GM23338 (cell line): ENCODE data around the gene SMIM43. TPM values are rescaled to one million over a fixed set of nuclear protein-coding genes. Genes with fewer than 3 reads are reported as not detected.

Experiments used
- ATAC-seq: fragments of 200-7000 bp; cut with Tn5 transposase; 3 replicates; pipeline ENCODE4 v1.9.1; 2020
- DNase-seq: peaks from one replicate; pipeline ENCODE4 v3.0.0-alpha.2; 2015; ENCODE audit warnings: low spot score
- H2AFZ ChIP-seq: fragments of 200-600 bp; sonication (generic); 2 replicates; pipeline ENCODE4 v1.8.0; 2016; ENCODE audit warnings: antibody characterized with exemption, mild to moderate bottlenecking, moderate library complexity
- H3F3A ChIP-seq: fragments of 200-600 bp; sonication (generic); replicated peaks from 2 replicates; pipeline ENCODE4 v1.8.0; 2017; ENCODE audit warnings: antibody characterized with exemption, mixed run types, low read depth
- H3K27ac ChIP-seq: fragments of 200-600 bp; sonication (generic); 2 replicates; pipeline ENCODE4 v1.6.1; 2016; ENCODE audit warnings: low read depth
- H3K27me3 ChIP-seq: fragments of 200-600 bp; sonication (generic); 2 replicates; pipeline ENCODE4 v1.8.0; 2016; ENCODE audit warnings: mild to moderate bottlenecking, mixed run types, moderate library complexity; ENCODE audit not compliant: insufficient read depth
- H3K36me3 ChIP-seq: fragments of 200-600 bp; sonication (generic); 2 replicates; pipeline ENCODE4 v1.8.0; 2016; ENCODE audit warnings: mild to moderate bottlenecking; ENCODE audit not compliant: insufficient read depth
- H3K4me1 ChIP-seq: fragments of 200-600 bp; sonication (generic); 2 replicates; pipeline ENCODE4 v1.8.0; 2016; ENCODE audit warnings: mild to moderate bottlenecking, moderate library complexity; ENCODE audit not compliant: insufficient read depth
- H3K4me2 ChIP-seq: fragments of 200-600 bp; sonication (generic); 2 replicates; pipeline ENCODE4 v1.7.1; 2017; ENCODE audit warnings: mixed run types
- H3K4me3 ChIP-seq: fragments of 200-600 bp; sonication (generic); 2 replicates; pipeline ENCODE4 v1.6.1; 2016; ENCODE audit warnings: mixed run types
- H3K79me2 ChIP-seq: fragments of 200-600 bp; sonication (generic); replicated peaks from 2 replicates; pipeline ENCODE4 v1.8.0; 2017; ENCODE audit warnings: mild to moderate bottlenecking; ENCODE audit not compliant: insufficient read depth
- H3K9me2 ChIP-seq: fragments of 200-600 bp; sonication (generic); 2 replicates; pipeline ENCODE4 v1.8.0; 2017; ENCODE audit not compliant: insufficient read depth
- H4K20me1 ChIP-seq: fragments of 200-600 bp; sonication (generic); replicated peaks from 2 replicates; pipeline ENCODE4 v1.8.0; 2017; ENCODE audit warnings: mild to moderate bottlenecking; ENCODE audit not compliant: insufficient read depth
- H3K27ac Mint-ChIP-seq: 2 replicates; pipeline ENCODE4 v1.8.0; 2020; ENCODE audit warnings: inconsistent platforms, mild to moderate bottlenecking, moderate library complexity, mixed read lengths
- H3K27me3 Mint-ChIP-seq: 3 replicates; pipeline ENCODE4 v1.8.0; 2022; ENCODE audit warnings: low read depth, mild to moderate bottlenecking, moderate library complexity, mixed read lengths, inconsistent platforms; ENCODE audit not compliant: insufficient read depth, poor library complexity
- H3K36me3 Mint-ChIP-seq: 3 replicates; pipeline ENCODE4 v1.8.0; 2021; ENCODE audit warnings: low read depth, mild to moderate bottlenecking, inconsistent platforms, moderate library complexity, mixed read lengths
- H3K4me1 Mint-ChIP-seq: 3 replicates; pipeline ENCODE4 v1.8.0; 2020; ENCODE audit warnings: mild to moderate bottlenecking, inconsistent platforms, mixed read lengths
- H3K4me3 Mint-ChIP-seq: 3 replicates; pipeline ENCODE4 v1.8.0; 2021; ENCODE audit warnings: moderate library complexity, mild to moderate bottlenecking, inconsistent platforms, mixed read lengths
- H3K9me3 Mint-ChIP-seq: 3 replicates; pipeline ENCODE4 v1.8.0; 2020; ENCODE audit warnings: moderate library complexity, mild to moderate bottlenecking, inconsistent platforms, mixed read lengths
- CREB1 ChIP-seq: fragments of 250-450 bp; sonication (Bioruptor Pico); IDR thresholded peaks from 2 replicates; pipeline ENCODE4 v1.5.0; 2020; ENCODE audit warnings: low read depth, mild to moderate bottlenecking, moderate library complexity
- EZH2 ChIP-seq: fragments of 200-600 bp; sonication (generic); IDR thresholded peaks from one replicate; pipeline ENCODE4 v1.8.0; 2017; ENCODE audit warnings: antibody characterized with exemption, mild to moderate bottlenecking, low read depth; ENCODE audit not compliant: unreplicated experiment
- JUNB ChIP-seq: IDR thresholded peaks from one replicate; pipeline ENCODE4 v1.6.1; 2016; ENCODE audit warnings: antibody characterized with exemption; ENCODE audit not compliant: unreplicated experiment
- NANOG ChIP-seq: IDR thresholded peaks from 2 replicates; pipeline ENCODE4 v1.6.1; 2016; ENCODE audit warnings: antibody characterized with exemption, borderline replicate concordance
- POLR2AphosphoS5 ChIP-seq: IDR thresholded peaks from 2 replicates; pipeline ENCODE4 v1.6.1; 2016; ENCODE audit warnings: antibody characterized with exemption, low read depth
- ZNF114 ChIP-seq: fragments of 250-450 bp; sonication (Bioruptor Pico); IDR thresholded peaks from 2 replicates; pipeline ENCODE4 v1.5.0; 2020; ENCODE audit warnings: mild to moderate bottlenecking, moderate library complexity
- ZNF331 ChIP-seq: fragments of 250-450 bp; sonication (Bioruptor Pico); IDR thresholded peaks from 2 replicates; pipeline ENCODE4 v1.5.0; 2020; ENCODE audit warnings: low read depth, mild to moderate bottlenecking, moderate library complexity
- long read RNA-seq: library from polyadenylated mRNA; unstranded; transcript quantifications from one replicate; pipeline ENCODE4 v2.0.0, GENCODE V29; 2020; ENCODE audit not compliant: unreplicated experiment
- polyA plus RNA-seq: library from polyadenylated mRNA; unstranded; fragments of >200 nt; fragmentation: Nextera tagmentation; extraction: Ambion mirVana; gene quantifications from 2 replicates; pipeline ENCODE4 v1.2.1, GENCODE V29; 2016
- total RNA-seq: library from RNA; depleted of rRNA; stranded (reverse); fragments of >200 nt; shearing (Covaris generic); gene quantifications from 2 replicates; pipeline ENCODE4 v1.2.3, GENCODE V29; 2014; rRNA removed
- TF ChIP-seq, protein P1 (sequence below): fragments of 250-450 bp; sonication (Bioruptor Pico); IDR thresholded peaks from 2 replicates; pipeline ENCODE4 v1.5.0; 2020; ENCODE audit warnings: mild to moderate bottlenecking, moderate library complexity
- TF ChIP-seq, protein P2 (sequence below): IDR thresholded peaks from 2 replicates; pipeline ENCODE4 v1.6.1; 2016; ENCODE audit warnings: antibody characterized with exemption
- TF ChIP-seq, protein P3 (sequence below), 2 experiments: fragments of 200-600 bp in 1 of 2; sonication (generic) in 1 of 2; conservative IDR thresholded peaks; 2 replicates each; pipeline versions ENCODE4 v1.5.1 to v1.6.1; 2016 to 2017; ENCODE audit warnings: antibody characterized with exemption in 2 of 2, low read depth in 2 of 2, mild to moderate bottlenecking in 2 of 2, moderate library complexity in 1 of 2

Gene SMIM43
- total RNA-seq (0.56 TPM in 1 of 2 replicates, not detected in the other), polyA plus RNA-seq (0.21 and 0.26 TPM in 2 replicates)
- long read RNA-seq: 0 reads

DNA sequence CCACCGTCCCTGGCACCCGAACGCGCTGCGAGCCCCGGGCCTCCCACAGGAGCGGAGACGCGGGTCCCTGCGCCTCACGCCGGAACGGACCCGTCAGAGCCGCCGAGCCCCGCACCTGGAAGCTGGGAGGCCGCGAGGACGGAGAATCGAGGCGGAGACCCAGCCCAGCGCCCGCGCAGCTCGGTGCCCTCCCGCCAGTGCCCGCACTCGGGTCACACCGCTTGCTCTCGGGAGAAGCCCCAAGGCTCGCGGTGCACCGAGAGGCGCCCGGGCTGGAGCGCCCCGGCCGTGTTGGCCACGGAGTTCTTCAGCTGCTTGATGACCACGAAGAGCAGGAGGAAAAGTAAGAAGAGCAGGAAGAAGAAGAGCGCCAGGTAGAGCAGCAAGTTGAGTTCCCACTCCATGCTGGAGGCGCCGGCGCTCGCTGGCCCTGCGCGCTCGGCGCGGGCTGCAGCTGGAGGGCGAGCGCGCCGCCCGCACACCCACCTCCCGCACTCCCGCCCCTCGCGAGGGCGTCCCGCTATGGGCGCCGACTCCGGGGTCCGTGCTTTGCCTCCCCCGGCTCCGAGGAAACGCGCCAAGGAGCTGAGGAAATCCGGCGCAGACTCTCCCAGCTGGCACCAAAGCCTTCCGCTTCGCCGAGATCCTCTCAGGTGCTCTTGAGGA is at the start of gene SMIM43:
Gene SMIM43, minus strand, starts transcription at position 463 of the 666 bp plus-strand sequence. Its CDS starts 59 bp downstream, at position 404.
- Mint-ChIP-seq H3K27ac (no peak within 1 kb of the TSS), H3K27me3 (peaks cover 50% of the 10 kb centered on the region), H3K9me3 (no peaks in the 10 kb centered on the region)

DNA sequence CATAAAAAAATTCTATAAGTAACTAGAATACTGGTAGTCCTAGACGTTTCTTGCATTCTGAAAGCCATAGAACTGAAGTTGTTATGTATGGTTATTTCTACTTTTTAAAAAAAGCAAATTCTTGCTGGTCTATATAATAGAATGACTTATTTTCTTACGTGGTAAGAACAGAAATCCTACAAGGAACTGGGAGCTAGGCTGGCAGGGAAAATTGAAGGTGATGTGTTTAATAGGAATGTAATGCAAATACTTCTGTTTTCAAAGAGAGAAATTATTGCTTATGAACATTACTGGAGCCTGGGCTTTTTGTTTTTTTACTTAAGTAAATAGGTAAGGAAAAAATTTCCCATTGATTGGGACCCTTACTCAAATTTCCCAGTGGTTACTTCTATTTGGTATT is 49.8 kb upstream of the SMIM43 start:
- no peak for ATAC-seq
- no peaks in the 10 kb centered on the region for H3K4me1 Mint-ChIP-seq
- peaks cover 5% of the 10 kb centered on the region; the same call in 1 of the 2 replicates for H3F3A ChIP-seq
- H3K36me3 ChIP-seq: peaks cover 85% of the 10 kb centered on the region
- 0 out of 2 replicates have a peak, but pooled peaks cover 5% of the 10 kb centered on the region for H3K79me2 ChIP-seq
- no peak overlapping the region for H3K27ac ChIP-seq
- no peak overlapping the region for H3K4me3 Mint-ChIP-seq
- peaks cover 82% of the 10 kb centered on the region for H3K36me3 Mint-ChIP-seq
- no peaks in the 10 kb centered on the region for H3K9me2 ChIP-seq
- no peaks in the 10 kb centered on the region for H3K9me3 Mint-ChIP-seq
- H3K27me3 ChIP-seq: no peaks in the 10 kb centered on the region
- no peaks in the 10 kb centered on the region for H3K4me1 ChIP-seq
- peaks cover 15% of the 10 kb centered on the region for H4K20me1 ChIP-seq
- H2AFZ ChIP-seq: no peak overlapping the region
- no peak overlapping the region for H3K4me2 ChIP-seq
- no peaks in the 10 kb centered on the region for H3K27me3 Mint-ChIP-seq
- H3K27ac Mint-ChIP-seq: no peak overlapping the region
- no peak for DNase-seq
- H3K4me3 ChIP-seq: no peak overlapping the region
- TF ChIP-seq JUNB (no peak), NANOG (no peak), CREB1 (CRISPR knock-in tag) (no peak), EZH2 (no peak), ZNF331 (CRISPR knock-in tag) (no peak), ZNF114 (CRISPR knock-in tag) (no peak), POLR2AphosphoS5 (no peak)
- TF ChIP-seq, protein P1, sequence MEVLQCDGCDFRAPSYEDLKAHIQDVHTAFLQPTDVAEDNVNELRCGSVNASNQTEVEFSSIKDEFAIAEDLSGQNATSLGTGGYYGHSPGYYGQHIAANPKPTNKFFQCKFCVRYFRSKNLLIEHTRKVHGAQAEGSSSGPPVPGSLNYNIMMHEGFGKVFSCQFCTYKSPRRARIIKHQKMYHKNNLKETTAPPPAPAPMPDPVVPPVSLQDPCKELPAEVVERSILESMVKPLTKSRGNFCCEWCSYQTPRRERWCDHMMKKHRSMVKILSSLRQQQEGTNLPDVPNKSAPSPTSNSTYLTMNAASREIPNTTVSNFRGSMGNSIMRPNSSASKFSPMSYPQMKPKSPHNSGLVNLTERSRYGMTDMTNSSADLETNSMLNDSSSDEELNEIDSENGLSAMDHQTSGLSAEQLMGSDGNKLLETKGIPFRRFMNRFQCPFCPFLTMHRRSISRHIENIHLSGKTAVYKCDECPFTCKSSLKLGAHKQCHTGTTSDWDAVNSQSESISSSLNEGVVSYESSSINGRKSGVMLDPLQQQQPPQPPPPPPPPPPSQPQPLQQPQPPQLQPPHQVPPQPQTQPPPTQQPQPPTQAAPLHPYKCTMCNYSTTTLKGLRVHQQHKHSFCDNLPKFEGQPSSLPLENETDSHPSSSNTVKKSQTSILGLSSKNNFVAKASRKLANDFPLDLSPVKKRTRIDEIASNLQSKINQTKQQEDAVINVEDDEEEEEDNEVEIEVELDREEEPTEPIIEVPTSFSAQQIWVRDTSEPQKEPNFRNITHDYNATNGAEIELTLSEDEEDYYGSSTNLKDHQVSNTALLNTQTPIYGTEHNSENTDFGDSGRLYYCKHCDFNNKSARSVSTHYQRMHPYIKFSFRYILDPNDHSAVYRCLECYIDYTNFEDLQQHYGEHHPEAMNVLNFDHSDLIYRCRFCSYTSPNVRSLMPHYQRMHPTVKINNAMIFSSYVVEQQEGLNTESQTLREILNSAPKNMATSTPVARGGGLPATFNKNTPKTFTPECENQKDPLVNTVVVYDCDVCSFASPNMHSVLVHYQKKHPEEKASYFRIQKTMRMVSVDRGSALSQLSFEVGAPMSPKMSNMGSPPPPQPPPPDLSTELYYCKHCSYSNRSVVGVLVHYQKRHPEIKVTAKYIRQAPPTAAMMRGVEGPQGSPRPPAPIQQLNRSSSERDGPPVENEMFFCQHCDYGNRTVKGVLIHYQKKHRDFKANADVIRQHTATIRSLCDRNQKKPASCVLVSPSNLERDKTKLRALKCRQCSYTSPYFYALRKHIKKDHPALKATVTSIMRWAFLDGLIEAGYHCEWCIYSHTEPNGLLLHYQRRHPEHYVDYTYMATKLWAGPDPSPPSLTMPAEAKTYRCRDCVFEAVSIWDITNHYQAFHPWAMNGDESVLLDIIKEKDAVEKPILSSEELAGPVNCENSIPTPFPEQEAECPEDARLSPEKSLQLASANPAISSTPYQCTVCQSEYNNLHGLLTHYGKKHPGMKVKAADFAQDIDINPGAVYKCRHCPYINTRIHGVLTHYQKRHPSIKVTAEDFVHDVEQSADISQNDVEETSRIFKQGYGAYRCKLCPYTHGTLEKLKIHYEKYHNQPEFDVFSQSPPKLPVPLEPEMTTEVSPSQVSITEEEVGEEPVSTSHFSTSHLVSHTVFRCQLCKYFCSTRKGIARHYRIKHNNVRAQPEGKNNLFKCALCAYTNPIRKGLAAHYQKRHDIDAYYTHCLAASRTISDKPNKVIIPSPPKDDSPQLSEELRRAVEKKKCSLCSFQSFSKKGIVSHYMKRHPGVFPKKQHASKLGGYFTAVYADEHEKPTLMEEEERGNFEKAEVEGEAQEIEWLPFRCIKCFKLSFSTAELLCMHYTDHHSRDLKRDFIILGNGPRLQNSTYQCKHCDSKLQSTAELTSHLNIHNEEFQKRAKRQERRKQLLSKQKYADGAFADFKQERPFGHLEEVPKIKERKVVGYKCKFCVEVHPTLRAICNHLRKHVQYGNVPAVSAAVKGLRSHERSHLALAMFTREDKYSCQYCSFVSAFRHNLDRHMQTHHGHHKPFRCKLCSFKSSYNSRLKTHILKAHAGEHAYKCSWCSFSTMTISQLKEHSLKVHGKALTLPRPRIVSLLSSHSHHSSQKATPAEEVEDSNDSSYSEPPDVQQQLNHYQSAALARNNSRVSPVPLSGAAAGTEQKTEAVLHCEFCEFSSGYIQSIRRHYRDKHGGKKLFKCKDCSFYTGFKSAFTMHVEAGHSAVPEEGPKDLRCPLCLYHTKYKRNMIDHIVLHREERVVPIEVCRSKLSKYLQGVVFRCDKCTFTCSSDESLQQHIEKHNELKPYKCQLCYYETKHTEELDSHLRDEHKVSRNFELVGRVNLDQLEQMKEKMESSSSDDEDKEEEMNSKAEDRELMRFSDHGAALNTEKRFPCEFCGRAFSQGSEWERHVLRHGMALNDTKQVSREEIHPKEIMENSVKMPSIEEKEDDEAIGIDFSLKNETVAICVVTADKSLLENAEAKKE (CRISPR knock-in tag): no peak
- TF ChIP-seq, protein P2, sequence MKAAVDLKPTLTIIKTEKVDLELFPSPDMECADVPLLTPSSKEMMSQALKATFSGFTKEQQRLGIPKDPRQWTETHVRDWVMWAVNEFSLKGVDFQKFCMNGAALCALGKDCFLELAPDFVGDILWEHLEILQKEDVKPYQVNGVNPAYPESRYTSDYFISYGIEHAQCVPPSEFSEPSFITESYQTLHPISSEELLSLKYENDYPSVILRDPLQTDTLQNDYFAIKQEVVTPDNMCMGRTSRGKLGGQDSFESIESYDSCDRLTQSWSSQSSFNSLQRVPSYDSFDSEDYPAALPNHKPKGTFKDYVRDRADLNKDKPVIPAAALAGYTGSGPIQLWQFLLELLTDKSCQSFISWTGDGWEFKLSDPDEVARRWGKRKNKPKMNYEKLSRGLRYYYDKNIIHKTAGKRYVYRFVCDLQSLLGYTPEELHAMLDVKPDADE: no peak

More for the DNA sequence above, at the start of gene SMIM43:
- H3K36me3 Mint-ChIP-seq: no peaks in the 10 kb centered on the region
- H3K4me3 Mint-ChIP-seq: peak within 1 kb of the TSS; percentile 82
- no peaks in the 10 kb centered on the region for H3K9me2 ChIP-seq
- peak within 1 kb of the TSS; percentile 86 for H3K4me2 ChIP-seq
- no peaks in the 10 kb centered on the region for H3F3A ChIP-seq
- peak; percentile 66 for DNase-seq
- peak; percentile 77 for ATAC-seq
- peaks cover 97% of the 10 kb centered on the region for H3K27me3 ChIP-seq
- TF ChIP-seq EZH2: peak; percentile 48
- TF ChIP-seq, protein P3, sequence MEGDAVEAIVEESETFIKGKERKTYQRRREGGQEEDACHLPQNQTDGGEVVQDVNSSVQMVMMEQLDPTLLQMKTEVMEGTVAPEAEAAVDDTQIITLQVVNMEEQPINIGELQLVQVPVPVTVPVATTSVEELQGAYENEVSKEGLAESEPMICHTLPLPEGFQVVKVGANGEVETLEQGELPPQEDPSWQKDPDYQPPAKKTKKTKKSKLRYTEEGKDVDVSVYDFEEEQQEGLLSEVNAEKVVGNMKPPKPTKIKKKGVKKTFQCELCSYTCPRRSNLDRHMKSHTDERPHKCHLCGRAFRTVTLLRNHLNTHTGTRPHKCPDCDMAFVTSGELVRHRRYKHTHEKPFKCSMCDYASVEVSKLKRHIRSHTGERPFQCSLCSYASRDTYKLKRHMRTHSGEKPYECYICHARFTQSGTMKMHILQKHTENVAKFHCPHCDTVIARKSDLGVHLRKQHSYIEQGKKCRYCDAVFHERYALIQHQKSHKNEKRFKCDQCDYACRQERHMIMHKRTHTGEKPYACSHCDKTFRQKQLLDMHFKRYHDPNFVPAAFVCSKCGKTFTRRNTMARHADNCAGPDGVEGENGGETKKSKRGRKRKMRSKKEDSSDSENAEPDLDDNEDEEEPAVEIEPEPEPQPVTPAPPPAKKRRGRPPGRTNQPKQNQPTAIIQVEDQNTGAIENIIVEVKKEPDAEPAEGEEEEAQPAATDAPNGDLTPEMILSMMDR (conservative IDR thresholded peaks at IDR 0.05; ENCODE audit: low read depth in 2 of 2): no peak
- H3K27ac ChIP-seq: no peak within 1 kb of the TSS
- peak within 1 kb of the TSS; percentile 95 for H2AFZ ChIP-seq
- no peaks in the 10 kb centered on the region for H3K79me2 ChIP-seq
- H3K36me3 ChIP-seq: no peaks in the 10 kb centered on the region
- H3K4me1 ChIP-seq: peaks cover 20% of the 10 kb centered on the region
- H4K20me1 ChIP-seq: no peaks in the 10 kb centered on the region
- H3K4me1 Mint-ChIP-seq: peaks cover 17% of the 10 kb centered on the region; the same call in 2 of the 3 replicates
- H3K4me3 ChIP-seq: peak within 1 kb of the TSS; percentile 80
